Measurements from ENCODE around the gene BARX2.

- TF ChIP-seq CTCF (IDR thresholded peaks at IDR 0.05; ENCODE audit: extremely low read depth in 1 of 2, insufficient read depth in 1 of 2, low read depth in 1 of 2, low read length in 2 of 2): no peak
- no peak for TF ChIP-seq POLR2AphosphoS5 (IDR thresholded peaks at IDR 0.05; ENCODE audit: insufficient read depth, low read depth, low read length)
- no peak for TF ChIP-seq POLR2A (IDR thresholded peaks at IDR 0.05; ENCODE audit: low read depth, low read length)
- TF ChIP-seq EZH2 (IDR thresholded peaks at IDR 0.05; ENCODE audit: borderline replicate concordance, low read depth, low read length, severe bottlenecking): no peak
- TF ChIP-seq FOS (IDR thresholded peaks at IDR 0.05; ENCODE audit: borderline replicate concordance, insufficient read depth, low read length): no peak
- no peak for TF ChIP-seq MAX (IDR thresholded peaks at IDR 0.05; ENCODE audit: insufficient read depth, insufficient read length)
- no peak for TF ChIP-seq MYC (IDR thresholded peaks at IDR 0.05; ENCODE audit: low read depth, low read length)
- no peak for TF ChIP-seq JUN (IDR thresholded peaks at IDR 0.05; ENCODE audit: borderline replicate concordance, insufficient read depth, insufficient read length, low read depth)
- TF ChIP-seq GATA2 (IDR thresholded peaks at IDR 0.05; ENCODE audit: insufficient read depth, insufficient read length, low read depth, low read length): no peak
These were observed 44.4 kb upstream of the BARX2 start for GRCh38 chr11:129331217-129331616.

All from endothelial cell of umbilical vein (primary cell).